RWPE1 (cell line): ENCODE results near the gene PRAMEF12.

Experiments
- CTCF ChIA-PET: fragments of 350-600 bp; sonication (Branson Sonifier 250); formaldehyde crosslinking; extraction: SDS; loops from one replicate; lab custom pipeline; 2021; lab: Yijun Ruan, JAX
- POLR2A ChIA-PET: fragments of 400-600 bp; formaldehyde crosslinking; extraction: SDS; loops from one replicate; lab custom pipeline; 2020; ENCODE audit warnings: antibody characterized with exemption; ENCODE audit not compliant: low non-redundant PET; lab: Yijun Ruan, JAX
- DNase-seq: peaks from one replicate; pipeline ENCODE4 v3.0.0; 2012; ENCODE audit warnings: low spot score
- H3K27ac ChIP-seq: fragments of 450-650 bp; 2 replicates; pipeline ENCODE4 v1.5.1; 2017
- TF ChIP-seq, protein P1 (sequence below): fragments of 450-650 bp; conservative IDR thresholded peaks from 2 replicates; pipeline ENCODE4 v1.5.1; 2017; ENCODE audit warnings: low read depth, mild to moderate bottlenecking

Gene PRAMEF12

DNA sequence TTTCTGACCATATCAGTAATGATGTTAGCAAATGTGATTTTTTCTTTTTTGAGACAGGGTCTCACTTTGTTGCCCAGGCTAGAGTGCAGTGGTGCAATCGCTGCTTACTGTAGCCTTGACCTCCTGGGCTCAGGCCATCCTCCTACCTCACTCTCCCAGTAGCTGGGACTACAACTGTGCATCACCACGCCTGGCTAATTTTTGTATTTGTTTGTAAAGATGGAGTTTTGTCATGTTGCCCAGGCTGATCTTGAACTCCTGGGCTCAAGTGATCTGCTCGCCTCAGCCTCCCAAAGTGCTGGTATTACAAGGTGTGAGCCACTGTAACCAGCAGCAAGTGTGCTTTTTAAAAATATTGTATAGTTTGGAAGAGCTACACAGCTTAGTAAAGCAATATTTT, 31.6 kb upstream of the PRAMEF12 start:
- CTCF ChIA-PET = no interaction called here
- TF ChIP-seq, protein P1, sequence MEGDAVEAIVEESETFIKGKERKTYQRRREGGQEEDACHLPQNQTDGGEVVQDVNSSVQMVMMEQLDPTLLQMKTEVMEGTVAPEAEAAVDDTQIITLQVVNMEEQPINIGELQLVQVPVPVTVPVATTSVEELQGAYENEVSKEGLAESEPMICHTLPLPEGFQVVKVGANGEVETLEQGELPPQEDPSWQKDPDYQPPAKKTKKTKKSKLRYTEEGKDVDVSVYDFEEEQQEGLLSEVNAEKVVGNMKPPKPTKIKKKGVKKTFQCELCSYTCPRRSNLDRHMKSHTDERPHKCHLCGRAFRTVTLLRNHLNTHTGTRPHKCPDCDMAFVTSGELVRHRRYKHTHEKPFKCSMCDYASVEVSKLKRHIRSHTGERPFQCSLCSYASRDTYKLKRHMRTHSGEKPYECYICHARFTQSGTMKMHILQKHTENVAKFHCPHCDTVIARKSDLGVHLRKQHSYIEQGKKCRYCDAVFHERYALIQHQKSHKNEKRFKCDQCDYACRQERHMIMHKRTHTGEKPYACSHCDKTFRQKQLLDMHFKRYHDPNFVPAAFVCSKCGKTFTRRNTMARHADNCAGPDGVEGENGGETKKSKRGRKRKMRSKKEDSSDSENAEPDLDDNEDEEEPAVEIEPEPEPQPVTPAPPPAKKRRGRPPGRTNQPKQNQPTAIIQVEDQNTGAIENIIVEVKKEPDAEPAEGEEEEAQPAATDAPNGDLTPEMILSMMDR = no peak
- H3K27ac ChIP-seq = no peak overlapping the region
- POLR2A ChIA-PET = no interaction called here
- DNase-seq = no peak

DNA sequence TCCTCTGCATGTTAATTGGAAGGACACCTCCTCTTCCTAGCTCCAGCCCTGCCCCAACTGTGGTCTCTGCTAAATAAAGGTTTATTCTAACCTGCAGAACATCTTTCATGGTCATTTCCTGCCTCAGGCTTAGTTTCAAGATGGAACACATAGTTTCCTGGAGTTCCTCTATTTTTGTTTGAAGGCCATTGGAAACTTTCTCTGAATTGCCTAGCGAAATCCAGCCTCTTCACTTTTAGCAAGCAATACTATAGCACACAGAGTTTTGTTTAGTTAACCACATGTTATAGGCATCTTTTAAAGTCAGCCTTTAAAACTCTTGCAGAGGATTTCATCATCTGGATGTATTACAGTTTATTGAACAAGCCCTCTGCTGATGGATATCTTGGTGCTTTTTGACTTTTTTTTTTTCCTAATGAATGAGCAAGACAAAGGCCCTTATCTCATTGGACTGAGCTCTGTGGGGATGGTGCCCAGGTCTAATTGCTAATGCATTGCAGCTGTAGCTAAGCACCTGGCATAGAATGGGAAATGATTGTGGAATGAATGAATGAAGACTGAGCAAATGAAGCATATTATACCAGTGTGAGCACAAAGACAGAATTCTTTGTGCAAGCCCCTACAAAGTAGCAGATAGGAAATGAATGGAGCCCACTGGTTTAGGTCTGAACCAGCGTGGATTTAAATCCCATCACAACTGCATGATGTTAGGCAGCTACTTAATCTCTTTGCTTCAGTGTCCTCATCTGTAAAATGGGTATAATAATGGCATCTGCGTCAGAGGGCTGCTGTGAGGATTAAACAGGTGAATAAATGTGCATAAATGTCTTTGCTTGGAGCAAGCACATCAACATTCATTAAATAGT, 28.2 kb upstream of the PRAMEF12 start:
- CTCF ChIA-PET = no interaction called here
- DNase-seq = no peak
- TF ChIP-seq, protein P1 = no peak
- POLR2A ChIA-PET = no interaction called here
- no peak overlapping the region for H3K27ac ChIP-seq

DNA sequence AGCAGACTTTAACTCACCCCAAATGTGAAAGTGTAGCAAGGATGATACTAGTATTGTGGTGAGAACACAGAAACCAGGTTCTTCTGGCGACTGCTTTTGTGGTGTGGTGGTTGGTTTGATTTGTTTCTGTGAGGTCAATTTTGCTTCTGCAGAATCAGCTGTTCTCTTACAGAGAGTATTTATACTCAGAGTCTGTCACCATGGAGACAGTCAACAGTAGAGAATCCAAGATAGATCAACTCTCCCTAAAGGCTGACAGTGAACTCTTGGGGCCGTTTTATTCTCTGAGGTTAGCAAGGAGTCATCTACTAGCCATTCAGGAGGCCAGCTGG, 27.6 kb upstream of the PRAMEF12 start, which contains the start of gene CFAP107:
Gene CFAP107 (plus strand): TSS at position 209 of the 332 bp plus-strand sequence. CDS start 231 bp downstream, outside the sequence.
- CTCF ChIA-PET = no interaction called here
- TF ChIP-seq, protein P1 = no peak
- POLR2A ChIA-PET = no interaction called here
- H3K27ac ChIP-seq = no peak within 1 kb of the TSS
- no peak for DNase-seq

DNA sequence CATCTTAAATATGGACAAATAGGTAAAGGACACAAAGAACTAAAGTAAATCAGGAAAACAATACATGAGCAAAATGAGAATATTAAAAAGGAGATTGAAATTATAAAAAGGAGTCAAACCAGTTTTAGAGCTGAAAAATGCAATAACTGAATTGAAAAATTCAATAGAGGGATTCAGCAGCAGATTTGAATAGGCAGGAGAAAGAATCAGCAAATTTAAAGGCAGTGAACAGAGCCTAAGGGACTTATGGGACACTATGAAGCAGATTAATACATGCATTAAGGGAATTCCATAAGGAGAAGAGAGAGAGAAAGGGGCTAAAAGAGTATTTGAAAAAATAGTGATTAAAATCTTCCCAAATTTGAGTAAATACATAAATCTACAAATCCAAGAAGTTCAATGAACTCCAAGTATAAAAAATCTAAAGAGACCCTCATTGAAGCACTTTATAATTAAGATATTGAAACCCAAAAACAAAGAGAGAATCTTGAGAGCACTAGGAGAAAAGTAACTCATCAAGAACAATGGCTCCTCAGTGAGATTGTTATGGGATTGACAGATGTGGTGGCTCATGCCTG, 24.7 kb upstream of the PRAMEF12 start:
- ChIA-PET CTCF (interaction anchor here (1.0 kb wide), 1 partner anchor 10 kb away, joined by 4 read pairs; no protein-coding TSS in a partner anchor), POLR2A (no interaction called here)
- no peak for DNase-seq
- no peak overlapping the region for H3K27ac ChIP-seq
- TF ChIP-seq, protein P1 = no peak

DNA sequence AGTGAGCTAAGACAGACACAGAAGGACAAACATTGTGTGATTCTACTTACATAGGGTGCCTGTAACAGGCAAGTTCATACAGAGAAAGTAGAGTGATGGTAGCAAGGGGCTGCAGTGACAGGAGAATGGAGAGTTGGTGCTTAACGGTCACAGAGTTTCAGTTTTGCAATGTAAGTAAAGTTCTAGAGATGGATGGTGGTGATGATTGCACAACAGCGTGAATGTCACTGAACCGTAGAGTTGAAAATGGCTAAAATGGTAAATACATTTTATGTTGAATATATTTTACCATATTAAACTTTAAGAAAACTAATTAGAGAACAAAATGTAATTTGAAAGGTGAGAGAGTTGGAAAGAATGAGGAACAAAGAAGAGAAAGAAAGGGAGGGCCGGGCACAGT, 18.8 kb upstream of the PRAMEF12 start:
- CTCF ChIA-PET = no interaction called here

DNA sequence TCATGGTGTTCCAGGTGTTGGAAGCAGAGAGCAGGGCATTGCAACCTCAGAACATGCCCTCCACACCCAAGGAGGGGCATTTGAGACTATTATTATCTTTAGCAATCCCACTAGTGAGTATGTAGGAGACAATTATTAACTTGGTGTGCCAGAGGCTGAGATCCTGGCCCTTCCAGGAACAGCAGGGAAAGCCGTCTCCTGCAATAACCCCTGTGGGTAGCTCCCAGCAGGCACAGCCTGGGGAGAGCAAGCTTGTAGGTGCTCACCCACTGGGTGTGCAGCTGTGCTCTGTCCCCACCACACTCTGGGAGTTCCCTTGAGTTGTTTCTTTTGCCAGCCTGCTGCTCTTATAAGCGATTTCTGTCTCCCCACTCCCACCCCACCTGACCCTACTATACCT, 17.3 kb upstream of the PRAMEF12 start:
- no peak for DNase-seq
- ChIA-PET CTCF (no interaction called here), POLR2A (no interaction called here)
- no peak overlapping the region for H3K27ac ChIP-seq
- TF ChIP-seq, protein P1 = no peak

More for the DNA sequence above, 18.8 kb upstream of the PRAMEF12 start:
- DNase-seq = no peak
- TF ChIP-seq, protein P1 = no peak
- H3K27ac ChIP-seq = no peak overlapping the region
- POLR2A ChIA-PET = no interaction called here
